CD4-positive, alpha-beta T cell treated with Interleukin-6 for 4 hours (primary cell): Measurements from ENCODE around the gene TXNDC2.

Experiments used
- DNase-seq: peaks from one replicate; pipeline ENCODE4 v3.0.0-alpha.2; 2020; ENCODE audit warnings: mixed read lengths

TXNDC2 gene

DNA sequence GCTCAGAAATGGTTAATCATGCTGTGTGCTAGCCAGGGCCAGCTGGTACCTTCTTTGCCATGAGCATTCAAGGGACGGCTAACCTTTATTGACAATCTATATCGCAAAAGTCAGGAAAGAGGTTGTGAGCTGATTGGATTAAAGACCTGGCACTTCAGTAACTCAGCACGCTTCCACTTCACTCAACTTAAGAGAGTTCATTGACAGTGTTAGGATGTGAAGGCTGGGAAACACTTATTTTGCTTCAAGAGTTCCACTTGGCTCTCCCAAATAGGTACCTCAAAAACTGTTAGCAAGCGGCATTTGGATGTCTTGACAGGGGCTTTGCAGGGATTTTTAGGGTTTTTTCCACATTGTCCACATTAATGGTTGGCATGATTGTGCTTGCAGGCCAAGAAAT is 25.1 kb upstream of the TXNDC2 start:
- DNase-seq: no peak

DNA sequence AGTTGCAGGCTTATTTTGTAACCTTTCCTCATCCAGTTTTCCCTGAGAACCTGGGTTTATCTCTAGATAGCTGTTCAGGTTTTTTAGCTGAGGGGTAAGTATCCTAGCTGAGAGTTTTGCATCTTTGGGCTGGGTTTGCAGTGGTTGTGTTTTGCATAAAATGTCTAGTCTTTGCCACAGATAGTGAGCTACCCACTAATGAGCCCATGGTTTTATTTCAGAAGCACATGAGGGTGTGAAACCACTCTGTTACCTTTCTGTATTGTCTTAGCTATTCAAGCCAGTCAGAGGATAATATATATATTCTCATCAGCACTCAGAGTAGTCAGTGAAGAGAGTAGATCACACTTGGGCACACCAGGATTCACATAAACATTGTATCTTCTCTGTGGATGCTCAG is 24.6 kb upstream of the TXNDC2 start:
- DNase-seq: no peak

DNA sequence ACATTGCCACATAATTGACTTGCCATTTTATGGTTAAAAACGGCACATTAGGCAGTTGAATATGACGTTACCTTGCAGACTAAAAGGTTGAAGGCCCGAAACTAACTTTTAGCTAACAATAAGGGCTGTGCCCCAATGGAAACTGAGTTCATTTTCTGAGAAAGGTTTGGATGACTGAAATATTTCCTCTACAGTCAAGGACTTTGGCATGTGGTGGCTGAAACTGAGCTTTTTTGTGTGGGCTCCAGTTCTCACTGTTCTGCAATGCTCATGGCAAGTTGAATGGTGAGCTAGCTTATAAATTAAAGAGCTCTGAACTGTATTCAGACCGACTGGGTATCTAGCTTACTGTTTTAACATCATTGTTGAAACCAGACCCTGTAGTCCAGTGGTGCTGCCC is 23.8 kb upstream of the TXNDC2 start:
- no peak for DNase-seq

DNA sequence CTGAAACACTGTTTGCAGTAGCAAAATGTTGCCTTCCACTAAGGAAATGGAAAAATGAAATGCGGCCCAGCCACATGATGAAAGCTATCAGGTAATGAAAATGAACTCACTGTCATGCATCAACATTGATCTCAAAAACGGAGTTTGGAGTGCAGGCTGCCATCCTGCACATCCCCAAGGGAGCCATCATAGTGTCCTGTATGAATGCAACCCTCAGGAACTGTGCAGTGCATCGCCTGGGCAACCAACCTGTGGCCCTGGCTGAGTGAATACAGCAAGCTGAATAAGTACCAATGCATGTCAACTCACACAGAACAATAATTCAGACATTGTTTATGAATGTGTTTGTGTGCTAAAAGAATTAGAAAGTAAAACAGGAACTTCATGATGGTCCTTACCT is 23.1 kb upstream of the TXNDC2 start:
- no peak for DNase-seq

DNA sequence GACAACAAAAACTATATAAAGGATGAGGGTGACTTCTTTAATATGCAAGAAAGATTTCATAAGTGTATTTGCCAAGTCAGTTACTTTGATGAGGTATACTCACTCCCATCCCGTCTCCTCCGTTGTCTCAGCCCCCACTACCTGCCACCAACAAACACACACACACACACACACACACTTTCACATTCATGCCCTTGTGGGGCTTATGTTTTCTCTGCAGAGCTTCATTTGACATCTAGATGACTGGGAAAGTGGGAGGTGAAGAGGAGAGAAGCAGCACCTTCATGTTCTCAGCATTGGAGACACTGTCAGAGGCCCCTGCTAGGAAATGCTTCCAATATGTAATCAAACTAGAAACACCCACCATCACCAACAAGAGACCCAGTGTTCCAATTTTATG is 22.5 kb upstream of the TXNDC2 start:
- no peak for DNase-seq

DNA sequence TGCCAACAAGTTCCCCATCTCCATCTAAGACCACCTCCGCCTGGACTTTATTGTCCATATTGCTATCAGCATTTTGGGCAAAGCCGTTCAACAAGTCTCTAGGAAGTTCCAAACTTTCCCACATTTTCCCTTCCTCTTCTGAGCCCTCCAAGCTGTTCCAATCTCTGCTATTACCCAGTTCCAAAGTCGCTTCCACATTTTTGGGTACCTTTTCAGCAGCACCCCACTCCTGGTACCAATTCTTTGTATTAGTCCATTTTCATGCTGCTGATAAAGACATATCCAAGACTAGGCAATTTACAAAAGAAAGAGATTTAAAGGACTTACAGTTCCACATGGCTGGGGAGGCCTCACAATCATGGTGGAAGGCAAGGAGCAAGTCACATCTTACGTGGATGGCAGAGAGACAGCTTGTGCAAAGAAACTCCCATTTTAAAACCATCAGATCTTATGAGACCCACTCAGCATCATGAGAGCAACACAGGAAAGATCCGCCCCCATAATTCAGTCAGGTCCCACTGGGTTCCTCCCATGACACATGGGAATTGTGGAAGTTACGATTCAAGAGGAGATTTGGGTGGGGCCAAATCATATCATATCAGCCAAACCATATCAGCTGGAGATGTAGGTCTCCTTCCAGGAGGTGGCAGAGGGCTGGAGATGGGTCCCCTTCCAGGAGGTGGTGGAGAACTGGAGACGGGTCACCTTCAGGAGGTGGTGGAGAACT is 19.8 kb upstream of the TXNDC2 start:
- DNase-seq: no peak

DNA sequence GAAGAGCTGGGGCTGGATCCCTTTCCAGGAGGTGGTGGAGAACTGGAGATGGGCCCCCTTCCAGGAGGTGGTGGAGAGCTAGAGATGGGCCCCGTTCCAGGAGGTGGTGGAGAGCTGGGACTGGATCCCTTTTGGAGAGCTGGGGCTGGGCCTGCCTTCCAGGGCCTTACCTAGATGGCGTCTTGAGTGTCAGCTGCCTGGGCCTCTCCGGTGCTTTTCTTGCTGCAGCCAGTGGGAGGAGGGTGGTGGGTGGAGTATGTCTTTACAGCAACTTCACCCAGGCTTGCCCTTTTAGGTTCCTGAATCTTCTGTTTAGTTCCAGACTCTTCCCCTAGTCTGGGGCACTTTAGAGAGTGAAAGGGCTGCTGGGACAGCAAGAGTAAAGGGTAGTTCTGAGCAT is 19.1 kb upstream of the TXNDC2 start:
- DNase-seq: no peak

DNA sequence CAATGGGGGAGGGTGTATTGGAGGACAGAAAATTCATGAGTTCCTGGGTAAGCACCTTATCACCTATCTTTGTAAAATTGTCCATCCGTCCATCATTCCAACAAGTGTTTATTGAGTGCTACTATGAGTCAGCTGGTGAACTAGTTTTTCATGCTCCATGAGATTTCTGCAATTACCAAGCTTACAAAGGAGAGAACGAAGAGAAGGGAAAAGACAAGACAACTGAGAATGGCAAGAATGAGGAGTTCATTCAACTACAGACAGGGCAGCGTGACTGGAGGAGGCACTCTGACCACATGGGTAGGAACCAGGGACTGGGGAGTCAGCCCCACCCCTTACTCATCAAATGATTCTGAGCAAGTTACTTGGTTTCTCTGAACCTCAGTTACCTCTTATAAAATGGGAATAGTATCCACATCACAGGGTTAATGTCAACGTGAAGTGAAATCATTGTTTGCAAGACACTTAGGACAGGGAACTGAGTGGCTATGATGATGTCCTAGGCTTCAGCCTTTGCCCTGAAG is 18.6 kb upstream of the TXNDC2 start:
- DNase-seq: no peak

DNA sequence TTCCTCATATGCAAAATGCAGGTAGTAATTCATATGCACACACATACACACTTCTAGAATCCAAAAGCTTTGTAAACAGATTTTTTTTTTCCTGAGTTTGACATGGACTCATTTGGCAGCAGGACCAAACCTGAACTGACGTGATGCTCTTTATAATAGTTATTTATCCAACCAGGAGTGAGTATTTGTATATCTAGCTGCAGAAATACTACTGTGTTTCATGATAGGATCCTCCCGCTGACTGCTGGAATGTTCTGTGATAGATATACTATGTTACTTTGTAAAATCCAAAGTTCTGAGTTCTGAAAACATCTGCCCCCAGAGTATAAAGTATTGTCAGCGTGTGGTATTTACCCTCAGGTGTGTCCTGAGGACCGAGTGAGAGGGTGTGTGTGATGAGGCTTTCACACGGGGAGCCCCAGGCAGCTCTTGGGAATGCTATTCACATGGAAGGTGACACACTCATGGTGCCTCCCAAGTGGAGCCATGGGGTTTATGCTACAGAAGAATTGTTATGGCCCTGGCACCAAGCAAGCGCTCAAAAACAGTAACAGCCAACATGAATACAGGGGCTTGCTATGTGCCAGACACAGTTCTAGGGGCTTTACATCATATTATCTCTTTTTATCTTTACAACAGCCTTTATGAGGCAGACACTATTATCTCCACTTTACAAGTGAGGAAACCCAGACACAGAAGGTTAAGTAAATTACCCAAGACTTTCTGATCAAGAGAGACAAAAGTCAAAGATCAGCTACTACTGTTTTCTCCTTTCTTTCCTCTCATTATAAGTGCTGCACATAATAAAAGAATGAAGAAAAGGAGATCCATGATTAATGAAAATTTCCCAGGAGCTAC is 16.7 kb upstream of the TXNDC2 start:
- DNase-seq: no peak

DNA sequence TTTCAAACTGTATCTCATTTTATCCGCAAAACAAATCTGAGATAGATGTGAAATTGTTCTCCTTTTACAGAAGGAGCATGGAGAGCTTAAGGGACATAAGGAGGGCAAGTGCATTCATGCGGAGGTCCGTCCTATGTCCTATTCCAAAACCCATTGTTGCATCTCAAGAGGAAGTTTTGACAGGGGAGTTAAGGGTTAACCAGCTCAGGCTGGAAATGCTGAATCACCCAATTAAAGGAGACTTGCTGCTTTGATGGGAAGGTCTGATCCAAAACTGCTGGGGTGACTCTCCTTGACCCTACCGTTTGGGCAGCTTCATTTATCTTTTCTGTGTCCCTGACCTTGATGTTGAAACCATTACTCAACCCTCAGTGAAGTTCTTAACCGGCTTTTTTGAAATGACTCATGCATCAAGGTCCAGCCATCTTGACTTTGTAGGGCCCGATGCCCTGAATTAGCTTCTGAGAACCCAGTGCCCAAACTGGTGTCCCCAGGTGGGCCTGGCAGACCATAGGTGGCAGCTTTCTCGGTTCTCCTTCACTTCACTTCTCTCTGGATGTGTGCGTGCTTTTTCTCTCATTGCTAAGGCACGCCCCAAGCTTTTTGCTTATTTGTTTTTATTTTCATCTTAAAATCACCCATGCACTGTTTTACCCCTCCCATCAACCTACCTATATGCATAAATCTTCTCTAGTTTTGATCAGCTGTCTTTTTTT is 15.9 kb upstream of the TXNDC2 start:
- no peak for DNase-seq

DNA sequence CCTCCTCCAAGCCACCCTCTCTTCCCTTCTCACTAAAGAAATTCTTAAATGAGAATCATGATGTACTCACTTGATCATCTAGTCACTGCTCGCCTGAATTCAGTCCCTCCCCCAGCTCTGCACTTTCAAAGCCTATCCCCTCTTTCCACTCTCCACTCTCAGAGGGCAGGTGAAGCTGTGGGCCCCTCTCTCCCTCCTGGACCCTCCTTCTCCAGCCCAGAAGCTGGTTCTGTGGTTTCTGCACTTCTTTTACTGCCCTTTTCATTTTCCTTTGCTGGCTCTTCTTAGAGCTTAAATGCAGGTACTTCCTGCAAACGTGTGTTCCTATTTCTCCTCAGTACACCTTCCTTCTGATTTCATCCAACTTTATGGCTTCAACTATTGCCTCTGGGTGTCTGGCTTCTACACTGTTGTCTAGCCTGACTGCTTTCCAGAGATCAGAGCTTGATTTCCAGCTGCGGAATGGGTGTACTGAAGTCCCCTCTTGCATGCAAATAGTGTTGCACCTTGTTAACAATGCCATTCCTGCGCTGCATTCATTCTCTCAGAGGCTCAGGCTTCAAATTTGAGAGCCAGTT is 15.3 kb upstream of the TXNDC2 start:
- no peak for DNase-seq

DNA sequence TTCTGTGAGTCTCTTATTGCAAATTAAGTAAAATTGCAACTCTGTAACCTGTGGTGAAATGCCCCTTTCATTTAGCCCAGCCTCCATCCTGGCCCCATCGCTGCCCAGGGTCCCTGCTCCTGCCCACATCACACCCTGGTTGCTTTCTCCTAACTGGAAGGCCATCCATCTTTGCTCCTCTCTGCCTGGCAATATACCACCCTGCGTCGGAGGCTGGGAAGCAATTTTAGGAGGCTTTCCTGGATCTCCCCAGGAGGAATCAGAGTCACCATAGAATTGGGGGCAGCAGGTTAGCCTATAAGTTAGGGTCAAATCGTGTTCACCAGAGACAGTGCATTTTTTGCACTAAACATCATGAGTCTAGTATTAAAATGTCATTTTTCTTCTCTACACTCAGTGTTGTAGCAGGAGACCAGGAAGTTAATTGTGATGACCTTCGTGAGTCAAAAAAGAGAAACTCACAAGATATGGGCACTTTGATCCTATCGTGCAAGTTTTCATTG is 14.5 kb upstream of the TXNDC2 start:
- DNase-seq: no peak

DNA sequence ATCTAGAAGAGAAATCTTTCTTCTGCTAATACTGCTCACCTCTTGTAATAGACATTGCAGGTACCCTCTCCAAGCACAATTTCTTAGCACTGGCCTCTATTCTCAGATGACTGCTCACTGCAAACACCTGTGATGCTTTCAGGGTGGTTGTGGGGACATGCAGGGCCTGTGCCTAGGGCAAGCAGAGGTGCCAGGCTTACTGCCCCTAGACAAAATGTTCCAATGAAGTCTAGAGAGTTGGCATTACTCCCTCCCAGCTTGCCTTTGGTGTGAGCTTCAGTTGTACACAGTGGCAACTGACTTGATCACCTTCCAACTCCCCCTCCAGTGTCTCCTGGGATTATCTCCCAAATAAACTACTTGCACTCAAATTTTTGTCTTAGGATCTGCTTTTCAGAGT is 12.9 kb upstream of the TXNDC2 start:
- DNase-seq: no peak

DNA sequence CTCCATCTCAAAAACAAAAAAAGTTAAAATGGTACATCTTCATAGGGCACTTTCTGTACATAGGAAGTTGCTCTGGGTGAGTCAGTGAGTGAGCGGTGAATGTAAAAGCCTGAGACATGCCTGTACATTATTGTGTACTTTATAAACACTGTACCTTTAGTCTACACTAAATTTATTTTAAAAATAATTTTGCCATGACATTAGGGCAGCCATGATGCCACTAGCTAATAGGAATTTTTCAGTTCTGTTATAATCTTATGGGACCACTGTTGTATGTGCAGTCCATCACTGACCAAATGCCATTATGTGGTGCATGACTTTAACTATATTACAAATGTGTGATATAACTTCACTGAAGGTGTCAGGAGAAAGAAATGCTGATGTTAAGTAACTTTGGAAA is 11.0 kb upstream of the TXNDC2 start:
- no peak for DNase-seq

DNA sequence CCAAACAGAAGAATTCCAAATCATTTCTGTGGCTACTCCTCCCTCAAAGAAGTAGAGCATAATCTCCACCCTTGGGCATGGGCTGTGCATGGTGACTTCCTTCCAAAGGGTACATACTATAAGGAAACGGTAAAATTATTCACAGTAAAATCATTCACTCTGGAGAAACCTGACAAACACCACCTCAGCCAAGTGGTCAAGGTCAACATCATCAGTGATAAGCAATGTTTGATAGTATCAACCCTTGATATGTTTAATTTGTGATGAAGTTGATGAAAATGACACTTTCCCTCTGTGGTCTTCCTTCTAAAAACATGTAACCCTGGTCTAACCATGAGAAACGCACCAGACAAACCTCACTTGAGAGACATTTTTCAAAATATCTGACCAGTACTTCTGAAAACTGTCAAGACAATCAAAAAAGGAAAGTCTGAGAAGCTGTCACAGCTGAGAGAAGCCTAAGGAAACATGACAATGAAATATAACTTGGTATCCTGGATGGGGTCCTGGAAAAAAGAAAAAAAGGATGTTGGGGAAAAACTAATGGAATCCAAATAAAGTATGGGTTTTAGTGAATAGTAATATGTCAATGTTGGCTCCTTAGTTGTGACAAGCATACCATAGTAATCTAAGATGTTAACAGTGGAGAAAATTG is 9.4 kb upstream of the TXNDC2 start:
- DNase-seq: no peak

DNA sequence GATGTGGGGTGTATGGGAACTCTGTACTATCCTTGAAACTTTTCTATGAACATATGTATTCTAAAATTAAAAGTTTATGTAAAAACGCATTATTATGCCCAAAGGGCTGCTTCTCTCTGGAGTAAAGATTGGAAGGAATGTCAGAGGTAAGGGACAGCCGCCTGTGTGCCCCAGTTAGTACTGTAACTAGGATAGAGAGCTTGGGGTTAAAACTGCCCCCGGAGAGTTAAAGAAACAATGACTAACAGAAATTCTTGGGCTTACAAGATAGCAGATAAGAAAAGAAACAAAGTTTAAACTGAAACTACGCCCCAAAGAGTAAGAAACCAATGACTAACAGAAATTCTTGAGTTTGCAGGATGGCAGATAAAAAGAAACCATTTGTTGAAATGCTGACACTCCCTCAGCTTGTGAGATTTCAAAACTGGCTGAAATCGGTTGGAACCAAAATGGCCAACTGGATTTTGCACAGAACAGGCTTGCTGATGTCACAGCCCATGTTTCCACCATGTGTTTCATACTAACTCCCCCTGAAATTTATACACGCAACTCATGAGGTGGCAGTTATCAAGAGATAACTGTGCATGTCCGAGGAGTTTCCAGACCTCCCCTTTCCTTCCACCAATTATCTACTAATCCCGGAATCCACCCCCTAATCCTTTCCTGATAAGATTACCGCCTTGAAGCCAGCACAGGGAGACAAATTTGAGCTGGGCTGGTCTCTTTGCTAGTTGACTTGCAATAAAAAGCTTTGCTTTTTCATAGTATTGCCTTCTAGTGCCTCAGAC is 8.7 kb upstream of the TXNDC2 start:
- no peak for DNase-seq

DNA sequence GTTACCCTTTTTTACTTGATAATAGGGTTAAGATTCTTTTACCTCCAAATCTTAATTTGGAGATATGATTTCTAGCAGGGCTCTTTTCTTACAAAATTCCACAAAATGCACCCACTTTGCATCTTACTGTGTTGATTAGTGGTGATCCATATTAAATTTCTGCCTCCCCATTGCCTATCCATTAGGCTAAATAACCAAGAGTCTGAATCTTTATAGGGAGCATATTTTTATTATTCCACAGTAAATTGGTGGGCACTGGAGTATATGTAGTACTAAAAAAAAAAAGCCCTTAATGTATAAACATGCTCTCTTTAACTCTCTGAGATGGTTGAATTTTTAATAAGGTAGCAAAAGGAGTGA is 8.1 kb upstream of the TXNDC2 start:
- no peak for DNase-seq

DNA sequence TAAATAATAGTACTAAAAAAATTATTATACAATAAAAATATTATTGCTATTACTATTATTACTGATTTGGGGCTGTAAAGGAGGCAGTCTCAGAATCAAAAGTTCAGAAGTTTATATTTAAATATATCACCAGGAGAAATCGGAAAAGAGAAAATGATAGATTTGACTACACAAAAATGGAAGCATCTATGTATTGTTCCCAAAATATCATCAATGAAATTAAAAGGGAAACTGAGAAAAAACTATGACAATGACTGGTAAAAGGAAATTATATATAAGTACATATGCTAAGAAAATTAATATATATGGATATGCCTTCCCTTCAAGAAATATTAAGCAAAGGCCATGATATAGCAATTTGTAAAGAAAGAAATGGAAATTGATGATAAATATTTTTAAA is 7.7 kb upstream of the TXNDC2 start:
- DNase-seq: no peak

DNA sequence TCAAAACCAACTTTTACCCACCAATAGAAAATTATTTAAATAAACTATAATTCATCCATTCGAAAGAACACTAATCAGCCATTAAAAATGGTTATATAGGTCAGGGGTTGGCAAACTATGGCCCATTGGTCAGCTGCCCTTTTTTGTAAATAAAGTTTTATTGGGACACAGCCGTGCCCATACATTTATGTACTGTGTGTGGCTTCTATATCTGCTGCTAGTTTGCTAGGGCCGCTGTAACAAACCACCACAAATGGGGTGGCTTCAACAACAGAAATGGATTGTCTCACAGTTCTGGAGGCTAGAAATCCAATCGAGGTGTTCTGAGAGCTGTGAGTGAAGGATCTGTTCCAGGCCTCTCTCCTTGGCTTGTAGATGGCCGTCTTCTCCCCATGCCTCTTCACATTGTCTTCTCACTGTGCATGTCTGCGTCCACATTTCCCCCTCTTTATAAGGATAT is 7.0 kb upstream of the TXNDC2 start:
- no peak for DNase-seq

DNA sequence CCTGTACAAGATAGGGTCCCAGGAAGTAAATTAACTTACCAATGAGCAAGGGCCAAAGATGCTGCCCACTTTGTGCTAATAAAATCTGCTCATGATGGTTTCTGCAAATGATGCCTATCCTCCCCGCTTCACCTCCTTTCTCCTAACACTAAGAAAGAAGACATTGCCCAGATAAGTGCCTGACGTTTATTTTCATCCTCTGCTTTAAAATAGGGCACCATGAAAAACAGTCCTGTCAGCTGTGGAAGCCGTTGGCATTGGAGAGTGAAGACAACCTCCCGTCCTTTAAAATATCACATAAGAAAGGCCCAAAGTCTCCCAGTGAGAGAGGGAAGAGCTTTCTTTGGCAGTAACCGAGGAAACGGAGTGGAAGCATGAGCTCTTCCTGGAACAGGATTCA is 1.7 kb upstream of the TXNDC2 start:
- no peak for DNase-seq

DNA sequence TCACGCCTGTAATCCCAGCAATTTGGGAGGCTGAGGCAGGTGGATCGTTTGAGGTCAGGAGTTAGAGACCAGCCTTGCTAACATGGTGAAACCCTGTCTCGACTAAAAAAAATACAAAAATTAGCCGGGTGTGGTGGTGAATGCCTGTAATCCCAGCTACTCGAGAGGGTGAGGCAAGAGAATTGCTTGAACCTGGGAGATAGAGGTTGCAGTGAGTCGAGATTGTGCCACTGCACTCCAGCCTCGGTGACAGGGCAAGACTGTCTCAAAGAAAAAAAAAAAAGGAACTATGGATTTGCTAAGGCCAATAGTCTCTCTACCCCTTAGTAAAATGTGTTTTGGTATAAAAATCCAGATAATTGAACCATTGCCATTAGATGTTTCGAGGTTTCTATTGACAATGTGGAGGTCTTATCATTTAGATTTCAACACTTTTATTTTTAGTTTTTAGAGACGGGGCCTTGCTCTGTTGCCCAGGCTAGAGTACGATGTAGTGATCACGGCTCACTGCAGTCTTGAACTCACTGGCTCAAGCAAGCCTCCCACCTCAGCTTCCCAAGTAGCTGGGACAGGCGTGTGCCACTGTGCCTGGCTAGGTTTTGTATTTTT is 1.1 kb upstream of the TXNDC2 start:
- DNase-seq: no peak
